ENCODE data around the gene CD180. TPM values are rescaled to one million over a fixed set of nuclear protein-coding genes. Genes with fewer than 3 reads are reported as not detected.

Gene CD180
- total and polyA plus RNA-seq, 2 donors (not counting 3 experiments of a cell fraction or from before 2014, with no cell fraction given), result not detected

- Histone ChIP-seq H3K4me1 (ENCODE audit: control insufficient read depth, extremely low read depth, insufficient read depth, low read length) (peaks cover 27% of the 10 kb centered on the region), H4K20me1 (replicated peaks; ENCODE audit: control insufficient read depth, extremely low read depth, insufficient read depth, low read length) (no peaks in the 10 kb centered on the region), H3K4me3 (replicated peaks in 1 of 3; ENCODE audit: insufficient read depth in 1 of 3, low read depth in 1 of 3, low read length in 3 of 3) (no peak overlapping the region), H3K36me3 (ENCODE audit: control insufficient read depth in 2 of 2, extremely low read depth in 1 of 2, insufficient read depth in 2 of 2, low read length in 2 of 2) (no peaks in the 10 kb centered on the region), H3K27ac (ENCODE audit: insufficient read depth, low read depth, low read length) (no peak overlapping the region), H3K27me3 (ENCODE audit: control insufficient read depth in 2 of 2, insufficient read depth in 2 of 2, low read length in 2 of 2) (no peaks in the 10 kb centered on the region), H2AFZ (ENCODE audit: low read depth, low read length) (no peak overlapping the region), H3K9me3 (replicated peaks; ENCODE audit: control insufficient read depth, insufficient read depth, low read length) (no peaks in the 10 kb centered on the region), H3K9me1 (replicated peaks; ENCODE audit: control insufficient read depth, extremely low read depth, insufficient read depth, low read length) (no peaks in the 10 kb centered on the region), H3K79me2 (ENCODE audit: control insufficient read depth, insufficient read depth, low read length) (no peaks in the 10 kb centered on the region), H3K4me2 (ENCODE audit: insufficient read depth, low read length) (no peak overlapping the region), H3K9ac (replicated peaks; ENCODE audit: extremely low read depth, insufficient read depth, low read length) (no peak overlapping the region)
- TF ChIP-seq, protein P1, sequence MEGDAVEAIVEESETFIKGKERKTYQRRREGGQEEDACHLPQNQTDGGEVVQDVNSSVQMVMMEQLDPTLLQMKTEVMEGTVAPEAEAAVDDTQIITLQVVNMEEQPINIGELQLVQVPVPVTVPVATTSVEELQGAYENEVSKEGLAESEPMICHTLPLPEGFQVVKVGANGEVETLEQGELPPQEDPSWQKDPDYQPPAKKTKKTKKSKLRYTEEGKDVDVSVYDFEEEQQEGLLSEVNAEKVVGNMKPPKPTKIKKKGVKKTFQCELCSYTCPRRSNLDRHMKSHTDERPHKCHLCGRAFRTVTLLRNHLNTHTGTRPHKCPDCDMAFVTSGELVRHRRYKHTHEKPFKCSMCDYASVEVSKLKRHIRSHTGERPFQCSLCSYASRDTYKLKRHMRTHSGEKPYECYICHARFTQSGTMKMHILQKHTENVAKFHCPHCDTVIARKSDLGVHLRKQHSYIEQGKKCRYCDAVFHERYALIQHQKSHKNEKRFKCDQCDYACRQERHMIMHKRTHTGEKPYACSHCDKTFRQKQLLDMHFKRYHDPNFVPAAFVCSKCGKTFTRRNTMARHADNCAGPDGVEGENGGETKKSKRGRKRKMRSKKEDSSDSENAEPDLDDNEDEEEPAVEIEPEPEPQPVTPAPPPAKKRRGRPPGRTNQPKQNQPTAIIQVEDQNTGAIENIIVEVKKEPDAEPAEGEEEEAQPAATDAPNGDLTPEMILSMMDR (IDR thresholded peaks at IDR 0.05; ENCODE audit: extremely low read depth in 1 of 2, insufficient read depth in 1 of 2, low read depth in 1 of 2, low read length in 2 of 2), result no peak
- no peak for TF ChIP-seq JUN (IDR thresholded peaks at IDR 0.05; ENCODE audit: borderline replicate concordance, insufficient read depth, insufficient read length, low read depth)
- TF ChIP-seq EZH2 (IDR thresholded peaks at IDR 0.05; ENCODE audit: borderline replicate concordance, low read depth, low read length, severe bottlenecking), result no peak
- no peak for TF ChIP-seq POLR2A (IDR thresholded peaks at IDR 0.05; ENCODE audit: low read depth, low read length)
- no peak for TF ChIP-seq MAX (IDR thresholded peaks at IDR 0.05; ENCODE audit: insufficient read depth, insufficient read length)
- no peak for TF ChIP-seq GATA2 (IDR thresholded peaks at IDR 0.05; ENCODE audit: insufficient read depth, insufficient read length, low read depth, low read length)
- TF ChIP-seq POLR2AphosphoS5 (IDR thresholded peaks at IDR 0.05; ENCODE audit: insufficient read depth, low read depth, low read length), result no peak
- TF ChIP-seq MYC (IDR thresholded peaks at IDR 0.05; ENCODE audit: low read depth, low read length), result no peak
- TF ChIP-seq FOS (IDR thresholded peaks at IDR 0.05; ENCODE audit: borderline replicate concordance, insufficient read depth, low read length), result no peak
- no peak for FAIRE-seq
- no peak for DNase-seq (ENCODE audit: low read depth, low spot score)
- no TSS peak for BruUV-seq (replicated peaks)
- POLR2A ChIA-PET, result no interaction called here
- dilution Hi-C loops (cut with MboI; ENCODE audit: extremely low pct_ligation_motif_present, low sequenced_read_pairs) (no loop called here), intact Hi-C loops (cut with micrococcal nuclease) (no loop called here)
- CTCF ChIA-PET, result interaction anchor here (1.5 kb wide), 1 partner anchor 8 kb away, joined by 7 read pairs; no protein-coding TSS in a partner anchor
Measured at GRCh38 chr5:67238191-67238590, 41.6 kb upstream of the CD180 start.
